H1 (cell line): ENCODE results near the gene PLCB4. TPM values are rescaled to one million over a fixed set of nuclear protein-coding genes. Genes with fewer than 3 reads are reported as not detected.

Experiments used
- HDAC2 ChIP-seq, 2 experiments: fragments of 300-600 bp in 1 of 2; sonication (generic) in 1 of 2; IDR thresholded peaks; 2 replicates each; pipeline ENCODE4 v1.6.1; 2011 to 2012; ENCODE audit warnings: low read depth in 2 of 2, low read length in 2 of 2, mild to moderate bottlenecking in 2 of 2, moderate library complexity in 2 of 2, borderline replicate concordance in 1 of 2, inconsistent platforms in 1 of 2
- polyA plus RNA-seq, 7 experiments: library from polyadenylated mRNA; depleted of rRNA in 3 of 7; stranded (reverse) in 5 of 7; unstranded in 2 of 7; fragments of >200 nt in 5 of 7; fragments of 200-250 nt in 2 of 7; gene quantifications; 1 replicate in 5 of 7; 2 replicates in 1 of 7; 4 replicates in 1 of 7; pipeline versions ENCODE4 v1.2.1 to v1.2.3, GENCODE V29; 2011 to 2013; ENCODE audit warnings: missing spikeins in 2 of 7, mixed read lengths in 2 of 7
- total RNA-seq: library from RNA; stranded (reverse); fragmentation: NEBNext Ultra II Directional; extraction: Animal tissue kit (Norgen Biotek cat#: 25700); gene quantifications from 2 replicates; pipeline ENCODE4 v1.2.1, GENCODE V29; 2021
- TF ChIP-seq, protein P1 (sequence below): fragments of 300-600 bp; sonication (generic); IDR thresholded peaks from 2 replicates; pipeline ENCODE4 v1.7.1; 2012; ENCODE audit warnings: low read length, moderate library complexity, mild to moderate bottlenecking, inconsistent platforms; ENCODE audit not compliant: insufficient replicate concordance

The PLCB4 gene
- total and polyA plus RNA-seq, 2 of the 8 experiments (the other 6 are each of a cell fraction or from before 2014, with no cell fraction given), result 3.2 to 14.1 TPM

GRCh38 chr20:9117548-9117947 lies 48.7 kb downstream of the PLCB4 start (continued):
- TF ChIP-seq, protein P1, sequence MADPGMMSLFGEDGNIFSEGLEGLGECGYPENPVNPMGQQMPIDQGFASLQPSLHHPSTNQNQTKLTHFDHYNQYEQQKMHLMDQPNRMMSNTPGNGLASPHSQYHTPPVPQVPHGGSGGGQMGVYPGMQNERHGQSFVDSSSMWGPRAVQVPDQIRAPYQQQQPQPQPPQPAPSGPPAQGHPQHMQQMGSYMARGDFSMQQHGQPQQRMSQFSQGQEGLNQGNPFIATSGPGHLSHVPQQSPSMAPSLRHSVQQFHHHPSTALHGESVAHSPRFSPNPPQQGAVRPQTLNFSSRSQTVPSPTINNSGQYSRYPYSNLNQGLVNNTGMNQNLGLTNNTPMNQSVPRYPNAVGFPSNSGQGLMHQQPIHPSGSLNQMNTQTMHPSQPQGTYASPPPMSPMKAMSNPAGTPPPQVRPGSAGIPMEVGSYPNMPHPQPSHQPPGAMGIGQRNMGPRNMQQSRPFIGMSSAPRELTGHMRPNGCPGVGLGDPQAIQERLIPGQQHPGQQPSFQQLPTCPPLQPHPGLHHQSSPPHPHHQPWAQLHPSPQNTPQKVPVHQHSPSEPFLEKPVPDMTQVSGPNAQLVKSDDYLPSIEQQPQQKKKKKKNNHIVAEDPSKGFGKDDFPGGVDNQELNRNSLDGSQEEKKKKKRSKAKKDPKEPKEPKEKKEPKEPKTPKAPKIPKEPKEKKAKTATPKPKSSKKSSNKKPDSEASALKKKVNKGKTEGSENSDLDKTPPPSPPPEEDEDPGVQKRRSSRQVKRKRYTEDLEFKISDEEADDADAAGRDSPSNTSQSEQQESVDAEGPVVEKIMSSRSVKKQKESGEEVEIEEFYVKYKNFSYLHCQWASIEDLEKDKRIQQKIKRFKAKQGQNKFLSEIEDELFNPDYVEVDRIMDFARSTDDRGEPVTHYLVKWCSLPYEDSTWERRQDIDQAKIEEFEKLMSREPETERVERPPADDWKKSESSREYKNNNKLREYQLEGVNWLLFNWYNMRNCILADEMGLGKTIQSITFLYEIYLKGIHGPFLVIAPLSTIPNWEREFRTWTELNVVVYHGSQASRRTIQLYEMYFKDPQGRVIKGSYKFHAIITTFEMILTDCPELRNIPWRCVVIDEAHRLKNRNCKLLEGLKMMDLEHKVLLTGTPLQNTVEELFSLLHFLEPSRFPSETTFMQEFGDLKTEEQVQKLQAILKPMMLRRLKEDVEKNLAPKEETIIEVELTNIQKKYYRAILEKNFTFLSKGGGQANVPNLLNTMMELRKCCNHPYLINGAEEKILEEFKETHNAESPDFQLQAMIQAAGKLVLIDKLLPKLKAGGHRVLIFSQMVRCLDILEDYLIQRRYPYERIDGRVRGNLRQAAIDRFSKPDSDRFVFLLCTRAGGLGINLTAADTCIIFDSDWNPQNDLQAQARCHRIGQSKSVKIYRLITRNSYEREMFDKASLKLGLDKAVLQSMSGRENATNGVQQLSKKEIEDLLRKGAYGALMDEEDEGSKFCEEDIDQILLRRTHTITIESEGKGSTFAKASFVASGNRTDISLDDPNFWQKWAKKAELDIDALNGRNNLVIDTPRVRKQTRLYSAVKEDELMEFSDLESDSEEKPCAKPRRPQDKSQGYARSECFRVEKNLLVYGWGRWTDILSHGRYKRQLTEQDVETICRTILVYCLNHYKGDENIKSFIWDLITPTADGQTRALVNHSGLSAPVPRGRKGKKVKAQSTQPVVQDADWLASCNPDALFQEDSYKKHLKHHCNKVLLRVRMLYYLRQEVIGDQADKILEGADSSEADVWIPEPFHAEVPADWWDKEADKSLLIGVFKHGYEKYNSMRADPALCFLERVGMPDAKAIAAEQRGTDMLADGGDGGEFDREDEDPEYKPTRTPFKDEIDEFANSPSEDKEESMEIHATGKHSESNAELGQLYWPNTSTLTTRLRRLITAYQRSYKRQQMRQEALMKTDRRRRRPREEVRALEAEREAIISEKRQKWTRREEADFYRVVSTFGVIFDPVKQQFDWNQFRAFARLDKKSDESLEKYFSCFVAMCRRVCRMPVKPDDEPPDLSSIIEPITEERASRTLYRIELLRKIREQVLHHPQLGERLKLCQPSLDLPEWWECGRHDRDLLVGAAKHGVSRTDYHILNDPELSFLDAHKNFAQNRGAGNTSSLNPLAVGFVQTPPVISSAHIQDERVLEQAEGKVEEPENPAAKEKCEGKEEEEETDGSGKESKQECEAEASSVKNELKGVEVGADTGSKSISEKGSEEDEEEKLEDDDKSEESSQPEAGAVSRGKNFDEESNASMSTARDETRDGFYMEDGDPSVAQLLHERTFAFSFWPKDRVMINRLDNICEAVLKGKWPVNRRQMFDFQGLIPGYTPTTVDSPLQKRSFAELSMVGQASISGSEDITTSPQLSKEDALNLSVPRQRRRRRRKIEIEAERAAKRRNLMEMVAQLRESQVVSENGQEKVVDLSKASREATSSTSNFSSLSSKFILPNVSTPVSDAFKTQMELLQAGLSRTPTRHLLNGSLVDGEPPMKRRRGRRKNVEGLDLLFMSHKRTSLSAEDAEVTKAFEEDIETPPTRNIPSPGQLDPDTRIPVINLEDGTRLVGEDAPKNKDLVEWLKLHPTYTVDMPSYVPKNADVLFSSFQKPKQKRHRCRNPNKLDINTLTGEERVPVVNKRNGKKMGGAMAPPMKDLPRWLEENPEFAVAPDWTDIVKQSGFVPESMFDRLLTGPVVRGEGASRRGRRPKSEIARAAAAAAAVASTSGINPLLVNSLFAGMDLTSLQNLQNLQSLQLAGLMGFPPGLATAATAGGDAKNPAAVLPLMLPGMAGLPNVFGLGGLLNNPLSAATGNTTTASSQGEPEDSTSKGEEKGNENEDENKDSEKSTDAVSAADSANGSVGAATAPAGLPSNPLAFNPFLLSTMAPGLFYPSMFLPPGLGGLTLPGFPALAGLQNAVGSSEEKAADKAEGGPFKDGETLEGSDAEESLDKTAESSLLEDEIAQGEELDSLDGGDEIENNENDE, result no peak
- no peak for TF ChIP-seq HDAC2 (IDR thresholded peaks at IDR 0.05; ENCODE audit: borderline replicate concordance in 1 of 2, low read depth in 2 of 2, low read length in 2 of 2)
